22Rv1 (cell line): ENCODE results near the gene HBA1.

Experiments used
- ZFX ChIP-seq: fragments of 450-650 bp; IDR thresholded peaks from 2 replicates; pipeline ENCODE4 v1.6.1; 2017; ENCODE audit warnings: antibody characterized with exemption, borderline replicate concordance
- TF ChIP-seq, protein P1 (sequence below): fragments of 450-650 bp; IDR thresholded peaks from 2 replicates; pipeline ENCODE4 v1.5.1; 2017; ENCODE audit warnings: mild to moderate bottlenecking

DNA sequence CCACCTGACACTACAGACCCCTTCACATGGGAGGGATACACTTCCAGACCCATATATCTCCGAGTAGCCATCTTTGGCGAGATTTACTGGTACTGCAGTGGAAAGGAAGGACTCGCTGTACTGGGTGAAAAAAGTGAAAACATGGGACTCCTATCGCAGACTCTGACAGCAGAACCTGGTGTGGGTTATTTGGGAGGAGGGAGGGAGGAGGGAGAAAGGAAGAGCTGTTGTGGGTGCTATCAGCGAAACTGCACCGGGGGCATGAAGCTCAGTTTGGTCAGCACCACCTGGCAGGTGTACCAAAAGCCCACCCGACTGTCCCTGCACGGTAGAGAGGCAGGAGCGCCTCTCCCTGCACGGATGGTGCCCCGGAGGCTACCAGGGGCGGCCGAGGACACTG is 8.7 kb downstream of the HBA1 start:
- TF ChIP-seq ZFX, result no peak
- TF ChIP-seq, protein P1, sequence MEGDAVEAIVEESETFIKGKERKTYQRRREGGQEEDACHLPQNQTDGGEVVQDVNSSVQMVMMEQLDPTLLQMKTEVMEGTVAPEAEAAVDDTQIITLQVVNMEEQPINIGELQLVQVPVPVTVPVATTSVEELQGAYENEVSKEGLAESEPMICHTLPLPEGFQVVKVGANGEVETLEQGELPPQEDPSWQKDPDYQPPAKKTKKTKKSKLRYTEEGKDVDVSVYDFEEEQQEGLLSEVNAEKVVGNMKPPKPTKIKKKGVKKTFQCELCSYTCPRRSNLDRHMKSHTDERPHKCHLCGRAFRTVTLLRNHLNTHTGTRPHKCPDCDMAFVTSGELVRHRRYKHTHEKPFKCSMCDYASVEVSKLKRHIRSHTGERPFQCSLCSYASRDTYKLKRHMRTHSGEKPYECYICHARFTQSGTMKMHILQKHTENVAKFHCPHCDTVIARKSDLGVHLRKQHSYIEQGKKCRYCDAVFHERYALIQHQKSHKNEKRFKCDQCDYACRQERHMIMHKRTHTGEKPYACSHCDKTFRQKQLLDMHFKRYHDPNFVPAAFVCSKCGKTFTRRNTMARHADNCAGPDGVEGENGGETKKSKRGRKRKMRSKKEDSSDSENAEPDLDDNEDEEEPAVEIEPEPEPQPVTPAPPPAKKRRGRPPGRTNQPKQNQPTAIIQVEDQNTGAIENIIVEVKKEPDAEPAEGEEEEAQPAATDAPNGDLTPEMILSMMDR, result no peak
